ENCODE measurements around the gene LHFPL5.

The LHFPL5 gene

GRCh38 chr6:35817515-35817914 is 12.4 kb downstream of the LHFPL5 start:
- no peak for TF ChIP-seq TAF1 (IDR thresholded peaks at IDR 0.05; ENCODE audit: low read depth)
- no peak for TF ChIP-seq CEBPB (IDR thresholded peaks at IDR 0.05)
- no peak for TF ChIP-seq EGR1 (IDR thresholded peaks at IDR 0.05)
- TF ChIP-seq NFIC (IDR thresholded peaks at IDR 0.05) = no peak
- no peak for TF ChIP-seq EP300 (IDR thresholded peaks at IDR 0.05; ENCODE audit: borderline replicate concordance)
- TF ChIP-seq MAX (IDR thresholded peaks at IDR 0.05) = no peak
- no peak for TF ChIP-seq CREB1 (IDR thresholded peaks at IDR 0.05; ENCODE audit: low read depth)

- TF ChIP-seq RAD21 (IDR thresholded peaks at IDR 0.05; ENCODE audit: low read depth) = no peak
- TF ChIP-seq YY1 (IDR thresholded peaks at IDR 0.05; ENCODE audit: low read depth) = no peak
- no peak for TF ChIP-seq ZBTB7A (IDR thresholded peaks at IDR 0.05; ENCODE audit: low read depth)
- TF ChIP-seq MAX (IDR thresholded peaks at IDR 0.05) = no peak
- TF ChIP-seq FOXM1 (IDR thresholded peaks at IDR 0.05; ENCODE audit: borderline replicate concordance, low read depth) = no peak
- TF ChIP-seq TCF12 (IDR thresholded peaks at IDR 0.05; ENCODE audit: low read depth) = no peak
- TF ChIP-seq CREB1 (IDR thresholded peaks at IDR 0.05; ENCODE audit: low read depth) = no peak
- TF ChIP-seq EGR1 (IDR thresholded peaks at IDR 0.05) = no peak
- TF ChIP-seq TEAD4 (IDR thresholded peaks at IDR 0.05) = no peak
Measured at GRCh38 chr6:35823601-35824000, 18.4 kb downstream of the LHFPL5 start.

- TF ChIP-seq REST (IDR thresholded peaks at IDR 0.05; ENCODE audit: low read depth) (no peak), TEAD4 (IDR thresholded peaks at IDR 0.05) (no peak), NFIC (IDR thresholded peaks at IDR 0.05) (no peak), YY1 (IDR thresholded peaks at IDR 0.05; ENCODE audit: low read depth) (no peak), RAD21 (IDR thresholded peaks at IDR 0.05; ENCODE audit: low read depth) (no peak), EGR1 (IDR thresholded peaks at IDR 0.05) (no peak), CREB1 (IDR thresholded peaks at IDR 0.05; ENCODE audit: low read depth) (no peak), TCF12 (IDR thresholded peaks at IDR 0.05; ENCODE audit: low read depth) (no peak), FOXM1 (IDR thresholded peaks at IDR 0.05; ENCODE audit: borderline replicate concordance, low read depth) (no peak), CEBPB (IDR thresholded peaks at IDR 0.05) (no peak), MAX (IDR thresholded peaks at IDR 0.05) (no peak), ZBTB7A (IDR thresholded peaks at IDR 0.05; ENCODE audit: low read depth) (no peak), EP300 (IDR thresholded peaks at IDR 0.05; ENCODE audit: borderline replicate concordance) (no peak), USF1 (IDR thresholded peaks at IDR 0.05) (no peak), TAF1 (IDR thresholded peaks at IDR 0.05; ENCODE audit: low read depth) (no peak)
Measured at GRCh38 chr6:35824552-35825192, 19.5 kb downstream of the LHFPL5 start.

- TF ChIP-seq TAF1 (IDR thresholded peaks at IDR 0.05; ENCODE audit: low read depth) (no peak), TCF12 (IDR thresholded peaks at IDR 0.05; ENCODE audit: low read depth) (no peak), TEAD4 (IDR thresholded peaks at IDR 0.05) (no peak), USF1 (IDR thresholded peaks at IDR 0.05) (no peak), FOXM1 (IDR thresholded peaks at IDR 0.05; ENCODE audit: borderline replicate concordance, low read depth) (no peak), RAD21 (IDR thresholded peaks at IDR 0.05; ENCODE audit: low read depth) (no peak)
Measured at GRCh38 chr6:35829306-35829705, 24.2 kb downstream of the LHFPL5 start.

GRCh38 chr6:35831257-35832007 is 26.3 kb downstream of the LHFPL5 start:
- TF ChIP-seq CEBPB (IDR thresholded peaks at IDR 0.05) = no peak
- no peak for TF ChIP-seq EP300 (IDR thresholded peaks at IDR 0.05; ENCODE audit: borderline replicate concordance)
- TF ChIP-seq EGR1 (IDR thresholded peaks at IDR 0.05) = no peak
- TF ChIP-seq TAF1 (IDR thresholded peaks at IDR 0.05; ENCODE audit: low read depth) = no peak
- TF ChIP-seq FOXM1 (IDR thresholded peaks at IDR 0.05; ENCODE audit: borderline replicate concordance, low read depth) = no peak
- TF ChIP-seq REST (IDR thresholded peaks at IDR 0.05; ENCODE audit: low read depth) = no peak

Data from Ishikawa (cell line).